Vagina (tissue), 2 donors: ENCODE data around the gene SYNE1.

ENCODE experiments used
- CTCF ChIP-seq, 3 experiments: fragments of 450-650 bp in 2 of 3; fragments of 200-600 bp in 1 of 3; sonication (generic) in 1 of 3; IDR thresholded peaks; one replicate each; pipeline ENCODE4 v1.5.1; 2017 to 2019; ENCODE audit warnings: antibody characterized with exemption in 3 of 3, mild to moderate bottlenecking in 2 of 3, moderate library complexity in 2 of 3
- POLR2AphosphoS5 ChIP-seq, 2 donors: sonication (generic); formaldehyde crosslinking; IDR thresholded peaks; one replicate each; pipeline ENCODE4 v1.9.0; 2017; ENCODE audit warnings: antibody characterized with exemption in 2 of 2, mild to moderate bottlenecking in 2 of 2, low read depth in 1 of 2; ENCODE audit not compliant: insufficient read depth in 1 of 2

GRCh38 chr6:152461556-152461955, 175.6 kb downstream of the SYNE1 start:
- TF ChIP-seq POLR2AphosphoS5 (IDR thresholded peaks at IDR 0.05; ENCODE audit: insufficient read depth in 1 of 2, low read depth in 1 of 2) (no peak), CTCF (IDR thresholded peaks at IDR 0.05) (no peak)
